DMS114 treated with DMSO at 0.1 percent for 48 hours (cell line): ENCODE measurements around the gene RUNDC1.

Source experiments
- DNase-seq: peaks from one replicate; lab custom pipeline; 2025; ENCODE audit not compliant: unreplicated experiment; lab: John Stamatoyannopoulos, UW

Gene RUNDC1

GRCh38 chr17:43018008-43018853 is 37.9 kb downstream of the RUNDC1 start:
- DNase-seq, result no peak

DNA sequence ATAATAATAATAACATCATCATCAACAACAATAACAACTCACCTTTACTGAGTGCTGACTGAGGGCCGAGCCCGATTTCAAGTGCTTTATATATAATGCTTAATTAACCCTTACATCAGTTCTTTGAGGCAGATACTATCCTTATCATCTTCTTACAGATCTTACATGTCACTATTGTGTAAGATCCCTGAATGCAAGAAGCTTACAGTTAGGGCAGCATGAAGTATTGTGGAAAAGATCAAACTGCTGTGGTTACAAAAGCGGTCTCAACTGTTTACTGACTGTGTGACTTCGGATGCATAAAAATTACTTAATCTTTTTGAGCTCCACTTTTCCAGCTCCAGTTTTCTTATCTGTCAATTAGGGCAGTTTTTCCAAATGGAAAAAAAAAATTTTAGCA is 38.6 kb downstream of the RUNDC1 start:
- DNase-seq, result no peak

- no peak for DNase-seq
Measured at GRCh38 chr17:43019418-43019817, 39.1 kb downstream of the RUNDC1 start.

- no peak for DNase-seq
Measured at GRCh38 chr17:43020030-43020621, 39.8 kb downstream of the RUNDC1 start.

- peak; percentile 23 for DNase-seq
Measured at GRCh38 chr17:43020789-43021740, 40.7 kb downstream of the RUNDC1 start.

DNA sequence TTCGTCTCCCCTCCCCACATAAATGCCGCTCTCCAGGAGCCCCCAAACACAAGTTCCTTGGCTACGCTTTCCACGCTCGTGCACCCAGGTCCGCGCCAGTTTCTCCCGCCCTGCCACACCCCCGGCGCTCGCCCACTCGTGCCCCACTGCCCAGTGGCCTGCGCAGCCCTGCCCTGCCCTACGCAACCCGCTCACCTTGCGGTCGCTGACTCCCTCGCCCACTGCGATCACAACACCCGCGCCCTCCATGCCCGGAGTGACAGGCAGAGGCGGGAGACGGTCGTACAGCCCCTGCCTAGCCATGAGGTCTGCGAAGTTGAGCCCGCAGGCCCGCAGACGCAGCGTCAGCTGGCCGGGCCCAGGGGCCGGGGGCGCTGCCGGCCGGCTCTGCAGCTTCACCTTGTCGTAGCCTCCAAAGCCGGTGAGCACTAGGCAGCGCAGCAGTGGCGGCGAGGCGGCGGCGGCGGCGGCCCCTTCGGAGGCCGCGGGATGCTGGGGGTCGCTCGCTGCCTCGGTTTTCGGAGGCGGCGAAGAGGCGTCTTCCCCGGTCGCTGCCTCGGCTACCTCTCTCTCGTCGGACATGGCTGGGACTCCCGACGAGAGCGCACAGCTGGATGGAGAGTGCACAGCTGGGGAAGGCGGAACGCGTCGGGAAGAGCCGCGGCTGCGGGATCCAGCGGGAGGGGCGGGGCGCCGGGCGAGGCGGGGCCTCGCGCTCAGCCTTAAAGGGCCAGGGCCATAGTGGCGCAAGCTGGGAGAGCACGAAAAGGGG is 41.6 kb downstream of the RUNDC1 start, which contains the start of gene VAT1:
Gene VAT1 (minus strand): TSS at position 645 of the 772 bp plus-strand sequence. CDS start 63 bp downstream, at position 582.
- DNase-seq, result peak; percentile 69

DNA sequence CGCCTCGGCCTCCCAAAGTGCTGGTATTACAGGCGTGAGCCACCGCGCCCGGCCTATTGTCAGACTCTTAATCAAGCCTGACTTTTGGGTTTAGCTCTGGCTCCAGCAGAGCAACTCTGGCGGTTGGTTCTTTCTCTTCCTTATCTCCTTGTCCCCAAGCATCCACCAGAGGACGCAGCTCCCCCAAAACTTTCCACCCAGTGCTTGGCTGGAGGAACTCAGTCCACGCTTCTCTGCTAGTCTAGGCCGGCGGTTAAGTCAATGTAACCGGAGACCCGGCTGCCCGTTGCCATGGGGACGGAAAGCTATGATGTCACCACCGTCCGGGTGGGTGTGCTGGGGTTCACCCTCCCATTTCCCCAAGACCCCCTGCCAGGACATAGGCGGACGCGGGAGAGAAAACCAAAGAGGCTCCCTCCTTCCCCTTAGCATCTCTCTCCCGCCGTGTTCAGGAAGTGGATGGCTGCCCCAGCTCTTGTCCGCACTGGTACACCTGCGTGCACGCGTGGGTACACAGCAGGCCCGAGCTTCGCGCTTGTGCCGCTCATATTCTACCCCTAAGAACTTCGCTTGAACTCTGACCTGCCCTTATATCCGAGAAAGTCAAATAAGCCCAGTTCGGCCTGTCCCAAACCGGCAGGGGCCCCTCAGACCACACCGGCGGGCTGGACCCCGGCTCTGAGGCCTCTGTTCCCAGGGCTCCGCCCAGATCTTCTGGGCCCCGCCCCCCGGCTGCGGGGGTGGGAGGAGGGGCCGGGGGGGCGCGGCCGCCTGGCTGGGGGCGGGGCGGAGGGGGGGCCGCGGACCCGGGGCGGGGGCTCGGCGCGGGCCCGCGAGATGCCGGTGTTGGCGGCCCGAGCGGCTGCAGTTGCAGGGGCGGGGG is 44.3 kb downstream of the RUNDC1 start, which contains the start of gene RND2:
Gene RND2 (plus strand): TSS at position 825 of the 883 bp plus-strand sequence. CDS start 117 bp downstream, outside the sequence.
- DNase-seq, result peak; percentile 80

- no peak for DNase-seq
Measured at GRCh38 chr17:43025290-43025657, 44.9 kb downstream of the RUNDC1 start.

GRCh38 chr17:43025766-43026537 is 45.6 kb downstream of the RUNDC1 start:
- no peak for DNase-seq

DNA sequence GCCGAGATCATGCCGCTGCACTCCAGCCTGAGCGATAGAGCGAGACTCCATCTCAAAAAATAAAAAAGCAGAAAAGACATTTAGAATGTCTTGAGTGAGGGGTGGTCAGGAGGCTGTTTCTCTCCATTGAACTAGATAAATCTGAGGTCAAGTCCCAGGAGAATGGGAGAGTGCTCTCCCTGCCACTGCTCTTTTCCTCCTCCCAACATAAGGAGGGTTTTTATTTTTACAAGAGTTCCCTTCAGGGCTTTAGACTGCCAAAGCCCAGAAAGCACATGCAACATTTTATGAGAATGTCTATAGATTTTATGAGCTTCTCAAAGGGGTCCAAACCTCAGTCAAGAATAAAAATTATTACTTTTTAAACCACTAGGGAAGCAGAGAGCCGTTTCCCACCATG is 46.2 kb downstream of the RUNDC1 start:
- DNase-seq, result no peak

DNA sequence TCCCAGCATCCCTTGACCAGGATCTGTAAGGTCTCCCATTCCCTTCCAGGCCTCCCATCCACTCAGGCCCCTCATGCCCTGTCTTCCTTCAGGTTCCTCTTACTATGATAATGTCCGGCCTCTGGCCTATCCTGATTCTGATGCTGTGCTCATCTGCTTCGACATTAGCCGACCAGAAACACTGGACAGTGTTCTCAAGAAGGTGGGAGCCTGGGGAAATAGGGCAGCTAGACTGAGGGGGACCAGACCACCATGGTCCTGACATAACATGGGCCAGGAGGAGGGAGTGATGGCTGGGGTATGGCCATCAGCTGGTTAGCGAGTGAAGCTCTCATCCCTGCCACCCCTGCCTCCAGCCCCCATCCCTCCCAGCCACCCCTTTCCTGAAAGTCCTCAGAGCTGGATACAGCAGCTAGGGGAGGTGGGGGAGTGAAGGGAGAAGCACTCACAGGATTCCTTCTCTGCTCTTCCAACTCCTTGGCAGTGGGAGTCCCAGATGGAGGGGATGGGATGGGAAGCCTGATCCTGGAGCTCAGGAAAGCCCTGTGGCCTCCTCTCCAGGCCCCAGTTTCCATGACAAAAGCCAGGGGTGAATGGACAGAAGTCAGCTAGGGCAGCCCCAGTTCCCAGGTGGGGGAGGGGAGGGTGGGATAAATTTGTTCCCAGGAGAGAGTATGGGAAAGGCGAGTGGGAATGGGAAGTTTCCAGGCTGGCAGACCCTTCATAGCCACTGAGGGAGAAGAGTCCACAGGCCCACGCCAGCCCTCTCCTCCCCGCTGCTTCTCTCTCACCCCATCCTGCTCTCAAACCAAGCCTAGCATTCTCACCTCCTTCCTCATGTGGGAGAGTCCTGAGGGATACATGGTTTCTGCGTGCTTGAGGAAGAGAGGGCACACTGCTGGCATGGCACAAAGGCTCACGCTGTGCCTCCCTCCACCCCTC is 47.0 kb downstream of the RUNDC1 start:
- DNase-seq, result no peak

- DNase-seq, result no peak
Measured at GRCh38 chr17:43028221-43028861, 48.0 kb downstream of the RUNDC1 start.

GRCh38 chr17:43030137-43030767 is 49.9 kb downstream of the RUNDC1 start:
- DNase-seq, result no peak

GRCh38 chr17:43031666-43032065 is 51.3 kb downstream of the RUNDC1 start:
- DNase-seq, result no peak

DNA sequence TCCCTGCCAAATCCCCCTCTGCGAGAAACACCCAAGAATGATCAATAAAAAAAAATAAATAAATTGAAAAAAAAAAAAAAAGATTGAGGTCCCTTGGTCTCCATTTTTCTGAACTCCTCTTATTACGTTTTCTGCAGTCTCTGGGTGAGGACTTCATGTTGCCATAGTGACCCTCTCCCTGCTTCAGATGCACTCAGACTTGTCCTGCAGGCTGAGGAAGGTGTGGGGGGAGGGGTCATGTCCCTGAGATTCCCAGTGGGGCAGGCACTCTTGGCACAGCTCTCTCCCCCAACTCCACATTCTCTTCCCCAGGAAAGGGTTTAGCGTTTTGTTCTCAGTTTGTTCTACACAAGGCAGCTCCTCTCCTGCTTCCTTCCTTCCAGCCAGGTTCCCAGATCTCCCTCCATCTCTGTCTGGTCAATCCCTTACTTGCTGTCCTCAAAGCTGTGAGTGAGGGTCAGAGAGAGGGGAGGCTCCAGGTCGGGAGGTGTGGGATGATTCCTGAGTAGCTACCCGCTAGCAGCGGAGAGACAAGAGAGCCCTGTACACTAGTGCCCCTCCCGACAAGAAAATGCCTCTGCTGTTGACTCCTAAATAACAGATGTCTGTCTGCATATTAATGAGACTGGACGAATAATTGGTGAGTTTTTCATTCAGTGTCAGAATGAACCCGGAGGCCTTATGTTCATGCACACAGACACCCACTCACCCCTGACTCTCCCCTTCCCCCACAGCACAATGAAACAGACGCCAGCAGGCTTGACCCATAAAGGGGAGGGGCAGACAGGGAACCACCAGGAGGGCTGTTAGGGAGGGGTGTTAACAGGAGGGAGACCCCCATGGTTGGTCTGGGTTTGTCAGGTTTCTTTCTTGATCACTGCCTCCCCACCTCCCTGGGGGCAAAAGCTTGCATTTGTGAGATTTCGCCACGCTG is 53.9 kb downstream of the RUNDC1 start:
- DNase-seq, result no peak

GRCh38 chr17:43034894-43035293 is 54.5 kb downstream of the RUNDC1 start:
- no peak for DNase-seq
